ENCODE data around the gene ABI3. TPM values are rescaled to one million over a fixed set of nuclear protein-coding genes. Genes with fewer than 3 reads are reported as not detected.

ABI3 gene
- total RNA-seq, 3 donors from 2014 or later = 5.9 to 10.6 (median 7.2) TPM

- peaks cover 7% of the 10 kb centered on the region for H3K4me1 ChIP-seq (ENCODE audit: low read depth)
- H3K9me3 ChIP-seq = no peaks in the 10 kb centered on the region
- DNase-seq = peak; percentile 66 to 85 (median 72)
- no peak for TF ChIP-seq CTCF (IDR thresholded peaks at IDR 0.05)
- ATAC-seq = peak; percentile 71
- no peak overlapping the region for H3K4me3 ChIP-seq
- H3K36me3 ChIP-seq (ENCODE audit: low read depth) = no peaks in the 10 kb centered on the region
- intact Hi-C loops (cut with DNase I, micrococcal nuclease) = no loop called here
Measured at GRCh38 chr17:49217651-49218413, 7.3 kb downstream of the ABI3 start.

- ATAC-seq = peak; percentile 41
- peaks cover 17% of the 10 kb centered on the region for H3K4me1 ChIP-seq (ENCODE audit: low read depth)
- no peak for TF ChIP-seq CTCF (IDR thresholded peaks at IDR 0.05)
- intact Hi-C loops (cut with DNase I, micrococcal nuclease) = no loop called here
- DNase-seq = peak; percentile 51 to 75 (median 66)
- no peak overlapping the region for H3K4me3 ChIP-seq
- H3K9me3 ChIP-seq = no peaks in the 10 kb centered on the region
- no peaks in the 10 kb centered on the region for H3K36me3 ChIP-seq (ENCODE audit: low read depth)
Measured at GRCh38 chr17:49218941-49219913, 8.7 kb downstream of the ABI3 start.

GRCh38 chr17:49219987-49220386 is 9.5 kb downstream of the ABI3 start:
- H3K4me1 ChIP-seq (ENCODE audit: low read depth) = peaks cover 17% of the 10 kb centered on the region

GRCh38 chr17:49223168-49223516 is 12.6 kb downstream of the ABI3 start:
- TF ChIP-seq CTCF (IDR thresholded peaks at IDR 0.05) = no peak
- no peaks in the 10 kb centered on the region for H3K36me3 ChIP-seq (ENCODE audit: low read depth)
- ATAC-seq (no peak), DNase-seq (no peak)
- H3K4me3 ChIP-seq = no peak overlapping the region
- H3K4me1 ChIP-seq (ENCODE audit: low read depth) = peaks cover 13% of the 10 kb centered on the region
- intact Hi-C loops (cut with DNase I, micrococcal nuclease) = loop anchor here in 1 of 2 donors (10.0 kb wide), 1 partner anchor 48 kb away; no protein-coding TSS in a partner anchor
- no peaks in the 10 kb centered on the region for H3K9me3 ChIP-seq

More at GRCh38 chr17:49219987-49220386, 9.5 kb downstream of the ABI3 start:
- TF ChIP-seq CTCF (IDR thresholded peaks at IDR 0.05) = no peak
- DNase-seq (peak in 1 of 3 donors; percentile 55), ATAC-seq (no peak)
- intact Hi-C loops (cut with DNase I, micrococcal nuclease) = loop anchor here in 1 of 2 donors (10.0 kb wide), 1 partner anchor 45 kb away; no protein-coding TSS in a partner anchor
- no peaks in the 10 kb centered on the region for H3K9me3 ChIP-seq
- no peak overlapping the region for H3K4me3 ChIP-seq
- H3K36me3 ChIP-seq (ENCODE audit: low read depth) = no peaks in the 10 kb centered on the region

- TF ChIP-seq CTCF (IDR thresholded peaks at IDR 0.05) = peak; percentile 81
- intact Hi-C loops (cut with DNase I, micrococcal nuclease) = loop anchor here in 1 of 2 donors (10.0 kb wide), 1 partner anchor 49 kb away; no protein-coding TSS in a partner anchor
- DNase-seq (peak; percentile 66 to 84 (median 84)), ATAC-seq (peak; percentile 59)
- Histone ChIP-seq H3K9me3 (no peaks in the 10 kb centered on the region), H3K4me3 (no peak overlapping the region), H3K36me3 (ENCODE audit: low read depth) (no peaks in the 10 kb centered on the region), H3K4me1 (ENCODE audit: low read depth) (peaks cover 13% of the 10 kb centered on the region)
Measured at GRCh38 chr17:49223517-49224197, 13.2 kb downstream of the ABI3 start.

All from mucosa of descending colon (tissue), 3 donors.